ENCODE data around the gene RADIL. TPM values are rescaled to one million over a fixed set of nuclear protein-coding genes. Genes with fewer than 3 reads are reported as not detected.

Gene RADIL
- polyA plus RNA-seq, 1 donor (not counting 4 experiments of a cell fraction or from before 2014, with no cell fraction given) = not detected

GRCh38 chr7:4807598-4808016 lies 75.9 kb downstream of the RADIL start:
- no peak overlapping the region for H3K9ac ChIP-seq (ENCODE audit: control insufficient read depth, extremely low read depth, insufficient read depth, low read length)
- H3K79me2 ChIP-seq (ENCODE audit: control insufficient read depth, insufficient read depth, low read length) = no peaks in the 10 kb centered on the region
- H3K27me3 ChIP-seq (ENCODE audit: control insufficient read depth, extremely low read depth, insufficient read depth, low read length) = peaks cover 30% of the 10 kb centered on the region
- no peaks in the 10 kb centered on the region for H3K4me1 ChIP-seq (ENCODE audit: control insufficient read depth, extremely low read depth, insufficient read depth, low read length)
- no peak overlapping the region for H3K4me2 ChIP-seq (ENCODE audit: control insufficient read depth, extremely low read depth, insufficient read depth, low read depth, low read length)
- H3K27ac ChIP-seq (ENCODE audit: control insufficient read depth, insufficient read depth, low read length) = no peak overlapping the region
- DNase-seq (ENCODE audit: low read depth, low spot score) (no peak), FAIRE-seq (no peak)
- no peaks in the 10 kb centered on the region for H3K9me1 ChIP-seq (ENCODE audit: control insufficient read depth, extremely low read depth, insufficient read depth, low read length)
- TF ChIP-seq EZH2 (IDR thresholded peaks at IDR 0.05; ENCODE audit: low read length) (no peak), CTCF (optimal IDR thresholded peaks at IDR 0.05 in 1 of 3, IDR thresholded peaks at IDR 0.05 in 1 of 3, conservative IDR thresholded peaks at IDR 0.05 in 1 of 3; ENCODE audit: extremely low read depth in 1 of 3, insufficient read depth in 2 of 3, low read length in 3 of 3) (no peak)
- no peaks in the 10 kb centered on the region for H3K9me3 ChIP-seq (ENCODE audit: control insufficient read depth, low read depth, low read length)
- no peak overlapping the region for H2AFZ ChIP-seq (ENCODE audit: control insufficient read depth, low read length)
- no peak overlapping the region for H3K4me3 ChIP-seq (ENCODE audit: control insufficient read depth in 2 of 3, extremely low read depth in 1 of 3, insufficient read depth in 2 of 3, low read depth in 1 of 3, low read length in 3 of 3)
- no peaks in the 10 kb centered on the region for H3K36me3 ChIP-seq (ENCODE audit: control insufficient read depth in 2 of 2, extremely low read depth in 1 of 2, insufficient read depth in 2 of 2, low read length in 2 of 2)
- dilution Hi-C loops (cut with MboI; ENCODE audit: extremely low pct_ligation_motif_present, low sequenced_read_pairs) = no loop called here
- no peaks in the 10 kb centered on the region for H4K20me1 ChIP-seq (ENCODE audit: control insufficient read depth, extremely low read depth, insufficient read depth, low read length)

- dilution Hi-C loops (cut with MboI; ENCODE audit: extremely low pct_ligation_motif_present, low sequenced_read_pairs) = no loop called here
- no peak overlapping the region for H3K4me3 ChIP-seq (ENCODE audit: control insufficient read depth in 2 of 3, extremely low read depth in 1 of 3, insufficient read depth in 2 of 3, low read depth in 1 of 3, low read length in 3 of 3)
- H3K9me3 ChIP-seq (ENCODE audit: control insufficient read depth, low read depth, low read length) = no peaks in the 10 kb centered on the region
- no peak overlapping the region for H3K27ac ChIP-seq (ENCODE audit: control insufficient read depth, insufficient read depth, low read length)
- H3K9me1 ChIP-seq (ENCODE audit: control insufficient read depth, extremely low read depth, insufficient read depth, low read length) = no peaks in the 10 kb centered on the region
- H3K79me2 ChIP-seq (ENCODE audit: control insufficient read depth, insufficient read depth, low read length) = no peaks in the 10 kb centered on the region
- no peak overlapping the region for H3K9ac ChIP-seq (ENCODE audit: control insufficient read depth, extremely low read depth, insufficient read depth, low read length)
- FAIRE-seq (no peak), DNase-seq (ENCODE audit: low read depth, low spot score) (no peak)
- H3K4me2 ChIP-seq (ENCODE audit: control insufficient read depth, extremely low read depth, insufficient read depth, low read depth, low read length) = no peak overlapping the region
- no peaks in the 10 kb centered on the region for H3K36me3 ChIP-seq (ENCODE audit: control insufficient read depth in 2 of 2, extremely low read depth in 1 of 2, insufficient read depth in 2 of 2, low read length in 2 of 2)
- no peak overlapping the region for H2AFZ ChIP-seq (ENCODE audit: control insufficient read depth, low read length)
- H3K27me3 ChIP-seq (ENCODE audit: control insufficient read depth, extremely low read depth, insufficient read depth, low read length) = peaks cover 30% of the 10 kb centered on the region
- H4K20me1 ChIP-seq (ENCODE audit: control insufficient read depth, extremely low read depth, insufficient read depth, low read length) = no peaks in the 10 kb centered on the region
- TF ChIP-seq CTCF (optimal IDR thresholded peaks at IDR 0.05 in 1 of 3, IDR thresholded peaks at IDR 0.05 in 1 of 3, conservative IDR thresholded peaks at IDR 0.05 in 1 of 3; ENCODE audit: extremely low read depth in 1 of 3, insufficient read depth in 2 of 3, low read length in 3 of 3) (no peak), EZH2 (IDR thresholded peaks at IDR 0.05; ENCODE audit: low read length) (no peak)
- H3K4me1 ChIP-seq (ENCODE audit: control insufficient read depth, extremely low read depth, insufficient read depth, low read length) = no peaks in the 10 kb centered on the region
Observed at GRCh38 chr7:4806983-4807597, 76.4 kb downstream of the RADIL start.

Measured in keratinocyte (primary cell).